ENCODE data around the gene UBE2E2.

The UBE2E2 gene

GRCh38 chr3:23480329-23480714 lies 277.2 kb downstream of the UBE2E2 start:
- DNase-seq (ENCODE audit: low read depth in 2 of 2), result no peak

GRCh38 chr3:23481011-23481615 lies 278.0 kb downstream of the UBE2E2 start:
- DNase-seq (ENCODE audit: low read depth in 2 of 2), result no peak

- no peak for DNase-seq (ENCODE audit: low read depth in 2 of 2)
Observed at GRCh38 chr3:23481616-23482278, 278.6 kb downstream of the UBE2E2 start.

- DNase-seq (ENCODE audit: low read depth in 2 of 2), result no peak
Observed at GRCh38 chr3:23484386-23484785, 281.3 kb downstream of the UBE2E2 start.

- DNase-seq (ENCODE audit: low read depth in 2 of 2), result no peak
Observed at GRCh38 chr3:23485922-23486321, 282.8 kb downstream of the UBE2E2 start.

GRCh38 chr3:23487015-23487414 lies 283.9 kb downstream of the UBE2E2 start:
- no peak for DNase-seq (ENCODE audit: low read depth in 2 of 2)

- no peak for DNase-seq (ENCODE audit: low read depth in 2 of 2)
Observed at GRCh38 chr3:23488618-23489017, 285.5 kb downstream of the UBE2E2 start.

- DNase-seq (ENCODE audit: low read depth in 2 of 2), result no peak
Observed at GRCh38 chr3:23489300-23490158, 286.4 kb downstream of the UBE2E2 start.

GRCh38 chr3:23490459-23490858 lies 287.3 kb downstream of the UBE2E2 start:
- DNase-seq (ENCODE audit: low read depth in 2 of 2), result no peak

GRCh38 chr3:23492057-23492456 lies 288.9 kb downstream of the UBE2E2 start:
- DNase-seq (ENCODE audit: low read depth in 2 of 2), result no peak

- DNase-seq (ENCODE audit: low read depth in 2 of 2), result no peak
Observed at GRCh38 chr3:23493889-23494288, 290.8 kb downstream of the UBE2E2 start.

GRCh38 chr3:23494967-23495366 lies 291.8 kb downstream of the UBE2E2 start:
- no peak for DNase-seq (ENCODE audit: low read depth in 2 of 2)

- no peak for DNase-seq (ENCODE audit: low read depth in 2 of 2)
Observed at GRCh38 chr3:23495507-23495906, 292.4 kb downstream of the UBE2E2 start.

GRCh38 chr3:23496165-23496564 lies 293.0 kb downstream of the UBE2E2 start:
- no peak for DNase-seq (ENCODE audit: low read depth in 2 of 2)

- DNase-seq (ENCODE audit: low read depth in 2 of 2), result no peak
Observed at GRCh38 chr3:23497156-23497555, 294.0 kb downstream of the UBE2E2 start.

- DNase-seq (ENCODE audit: low read depth in 2 of 2), result no peak
Observed at GRCh38 chr3:23501201-23501802, 298.2 kb downstream of the UBE2E2 start.

GRCh38 chr3:23508464-23508863 lies 305.3 kb downstream of the UBE2E2 start:
- DNase-seq (ENCODE audit: low read depth in 2 of 2), result no peak

- no peak for DNase-seq (ENCODE audit: low read depth in 2 of 2)
Observed at GRCh38 chr3:23518441-23518840, 315.3 kb downstream of the UBE2E2 start.

- DNase-seq (ENCODE audit: low read depth in 2 of 2), result no peak
Observed at GRCh38 chr3:23519314-23520208, 316.4 kb downstream of the UBE2E2 start.

GRCh38 chr3:23527326-23527725 lies 324.2 kb downstream of the UBE2E2 start:
- no peak for DNase-seq (ENCODE audit: low read depth in 2 of 2)

GRCh38 chr3:23533596-23533995 lies 330.5 kb downstream of the UBE2E2 start:
- DNase-seq (ENCODE audit: low read depth in 2 of 2), result no peak
